HG03025 (cell line): ENCODE data around the gene CXCL10.
"Not testable (repeated sequence)": the region's sequence is repeated elsewhere in the genome, so short reads cannot be mapped to it uniquely, and the experiment has no call there.

Source experiments
- ATAC-seq: cut with Tn5 transposase; IDR thresholded peaks from one replicate; pipeline ENCODE4 v1.9.1; 2021; ENCODE audit warnings: mild to moderate bottlenecking, moderate library complexity; ENCODE audit not compliant: unreplicated experiment, low FRiP score

Gene CXCL10

DNA sequence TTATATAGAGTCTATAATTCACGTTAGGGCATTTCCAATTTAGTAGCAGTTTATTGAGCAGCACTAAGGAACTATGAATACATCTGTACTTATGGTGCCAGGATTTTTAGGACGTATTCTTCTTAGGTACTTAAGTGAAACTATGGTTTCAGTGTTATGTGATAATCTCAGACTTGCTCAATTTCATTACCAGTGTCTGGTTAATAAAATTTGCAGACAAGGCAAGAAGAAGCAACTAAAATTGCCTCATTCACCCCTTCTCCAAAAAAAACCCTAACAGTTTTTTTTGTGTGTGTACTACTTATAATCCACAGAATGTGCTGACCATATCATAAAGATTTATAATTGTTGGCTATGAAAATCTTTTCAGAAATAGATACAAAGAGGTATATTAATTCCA, 6.0 kb upstream of the CXCL10 start:
- ATAC-seq = no peak

DNA sequence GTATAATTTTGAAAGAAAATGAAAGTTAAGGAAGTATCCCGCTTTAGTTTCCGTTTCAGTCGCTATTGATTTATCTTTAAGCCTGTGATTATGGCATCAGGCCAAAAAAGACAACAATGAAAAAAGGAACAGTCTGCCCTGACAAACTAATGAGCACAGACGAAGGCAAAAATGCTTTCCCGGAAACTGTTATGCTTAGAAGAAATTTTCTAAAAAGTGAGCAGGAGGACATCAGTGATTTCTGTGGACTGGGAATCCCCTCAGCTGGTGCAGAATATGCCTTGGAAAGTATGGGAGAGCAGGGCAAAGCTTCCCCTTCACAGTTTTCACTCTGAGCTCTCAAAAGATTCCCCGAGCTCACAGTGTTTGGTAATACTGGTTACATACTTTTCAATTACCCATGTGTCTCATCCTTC, 5.1 kb upstream of the CXCL10 start:
- ATAC-seq = no peak

DNA sequence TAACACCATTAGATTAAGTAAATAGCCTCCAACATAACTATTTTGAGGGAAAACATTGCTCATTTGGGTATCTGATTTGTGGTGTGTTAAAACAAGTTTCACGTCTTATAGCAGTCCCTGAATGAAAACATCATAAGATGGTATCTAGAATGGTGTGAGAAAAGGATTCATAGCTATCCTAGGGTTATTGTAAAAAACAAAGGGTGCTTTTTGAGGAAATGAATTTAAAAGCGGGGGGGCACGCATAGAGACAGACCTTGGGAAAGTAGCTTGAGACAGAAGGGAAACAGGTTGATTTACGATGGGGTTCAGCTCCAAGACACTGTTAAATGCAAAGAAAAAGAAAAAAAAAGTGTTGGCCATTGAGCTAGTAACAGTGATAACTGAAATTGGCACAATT, 768 bp upstream of the CXCL10 start:
- ATAC-seq = no peak

DNA sequence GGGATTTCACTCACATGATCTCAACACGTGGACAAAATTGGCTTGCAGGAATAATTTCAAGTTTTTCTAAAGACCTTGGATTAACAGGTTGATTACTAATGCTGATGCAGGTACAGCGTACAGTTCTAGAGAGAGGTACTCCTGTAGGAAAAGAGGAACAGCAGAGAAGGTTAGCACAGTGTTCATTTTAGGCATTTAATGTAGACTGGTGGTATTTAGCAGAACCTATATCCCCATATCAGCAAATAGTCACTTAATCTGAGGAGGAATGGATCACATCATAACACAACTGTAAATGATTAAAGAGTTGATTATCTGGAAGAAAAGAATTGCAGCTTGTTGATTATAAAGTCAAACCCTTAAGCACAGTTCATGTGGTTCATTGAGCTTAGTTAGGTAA, 620 bp downstream of the CXCL10 start:
- ATAC-seq = no peak

DNA sequence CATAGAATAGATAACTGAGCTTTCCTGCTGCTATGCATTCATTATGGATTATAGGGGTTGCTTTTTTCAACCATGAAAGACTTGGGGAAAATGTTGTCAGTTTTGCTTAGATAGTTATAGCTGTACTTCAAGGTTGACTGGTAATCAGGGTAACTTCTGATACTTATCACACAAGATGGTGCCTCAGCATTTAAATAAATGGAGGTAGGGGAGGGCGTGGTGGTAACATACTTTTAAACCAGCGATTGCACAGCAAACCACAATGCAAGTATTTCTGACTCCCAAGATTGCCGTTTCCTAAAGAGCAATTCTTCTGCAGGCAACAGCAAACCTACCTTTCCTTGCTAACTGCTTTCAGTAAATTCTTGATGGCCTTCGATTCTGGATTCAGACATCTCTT, 1.3 kb downstream of the CXCL10 start:
- no peak for ATAC-seq

DNA sequence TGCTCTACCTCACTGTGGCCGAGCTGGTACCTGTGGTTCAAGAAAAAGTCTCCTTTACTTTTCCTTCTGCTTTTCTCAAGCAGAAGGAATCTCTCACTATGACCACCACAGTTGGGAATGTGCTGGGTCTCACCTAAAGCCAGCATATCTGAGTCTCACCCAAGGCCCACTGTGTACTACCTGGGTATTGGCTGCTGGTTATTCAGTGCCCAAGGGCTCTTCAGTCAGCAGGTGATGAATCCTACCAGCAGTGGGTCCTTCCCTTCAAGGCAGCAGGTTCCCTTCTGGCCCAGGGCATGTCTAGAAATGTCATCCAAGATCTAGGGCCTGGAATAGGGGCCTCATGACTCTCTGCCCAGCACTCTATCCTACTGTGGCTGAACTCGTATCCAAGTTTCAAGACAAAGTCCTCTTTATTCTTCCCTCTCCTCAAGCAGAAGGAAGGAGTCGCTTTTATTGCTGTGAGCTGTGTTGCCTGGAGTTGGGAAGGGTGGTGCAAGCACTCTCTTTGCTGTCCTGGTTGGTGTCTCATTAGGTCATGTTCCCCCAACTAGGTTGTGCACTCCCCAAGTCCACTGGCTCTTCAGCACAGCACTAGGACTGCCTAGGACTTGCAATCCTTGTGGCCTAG, 6.1 kb downstream of the CXCL10 start:
- ATAC-seq = no peak

DNA sequence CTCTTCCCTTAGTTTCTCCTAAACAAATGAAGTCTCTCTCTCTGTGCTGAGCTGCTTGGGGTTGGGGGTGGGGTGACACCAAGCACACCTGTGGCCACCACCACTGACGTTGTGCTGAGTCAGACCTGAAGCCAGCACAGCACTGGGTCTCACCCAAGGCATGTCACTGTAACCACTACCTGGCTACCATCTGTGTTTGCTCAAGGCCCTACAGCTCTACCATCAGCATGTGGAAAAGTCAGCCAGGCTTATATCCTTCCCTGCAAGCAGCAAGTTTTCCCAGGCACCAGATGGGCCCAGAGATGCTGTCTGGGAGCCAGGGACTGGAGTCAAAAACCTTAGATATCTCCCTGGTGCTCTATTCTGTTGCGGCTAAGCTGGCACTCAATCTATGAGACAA, 6.9 kb downstream of the CXCL10 start:
- ATAC-seq = peak; percentile 65

DNA sequence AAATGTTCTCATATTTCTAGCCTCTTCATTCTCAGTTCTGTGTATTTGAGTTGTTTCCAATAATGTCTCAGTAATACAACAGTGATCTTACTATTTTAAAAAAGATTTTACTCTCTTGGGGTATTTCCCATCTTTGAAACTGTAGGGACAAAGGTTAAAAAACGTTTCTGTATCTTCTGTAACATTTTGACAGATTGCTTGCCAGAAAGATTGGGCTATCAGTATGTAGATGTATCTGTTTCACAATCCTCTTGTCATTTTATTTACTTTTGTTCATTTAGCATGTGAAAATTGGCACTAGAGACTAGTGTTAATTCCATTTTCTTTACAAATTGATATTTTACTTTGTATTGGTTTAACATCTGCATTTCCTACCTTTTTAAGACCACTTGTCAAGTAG, 9.8 kb downstream of the CXCL10 start:
- ATAC-seq = no peak

DNA sequence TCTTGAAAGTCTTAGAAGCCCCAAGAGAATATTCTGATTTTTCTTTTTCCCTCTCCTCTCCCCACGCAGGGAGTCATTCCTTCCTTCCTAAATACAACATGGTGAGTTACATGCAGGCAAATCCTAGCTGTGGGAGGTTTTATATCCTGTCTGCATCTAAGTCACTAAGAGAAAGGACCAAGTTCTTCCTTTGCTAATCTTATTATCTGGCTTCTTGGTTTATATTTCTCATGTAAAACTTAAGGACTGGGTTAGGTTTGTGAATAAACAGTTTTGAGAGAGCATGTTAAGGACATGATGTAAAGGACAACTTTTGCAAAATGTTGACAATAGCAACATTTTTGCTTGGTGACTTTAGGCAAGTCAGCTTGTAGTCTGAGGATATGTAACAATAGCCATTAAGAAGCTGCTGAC, 10.9 kb downstream of the CXCL10 start:
- ATAC-seq = peak; percentile 2

DNA sequence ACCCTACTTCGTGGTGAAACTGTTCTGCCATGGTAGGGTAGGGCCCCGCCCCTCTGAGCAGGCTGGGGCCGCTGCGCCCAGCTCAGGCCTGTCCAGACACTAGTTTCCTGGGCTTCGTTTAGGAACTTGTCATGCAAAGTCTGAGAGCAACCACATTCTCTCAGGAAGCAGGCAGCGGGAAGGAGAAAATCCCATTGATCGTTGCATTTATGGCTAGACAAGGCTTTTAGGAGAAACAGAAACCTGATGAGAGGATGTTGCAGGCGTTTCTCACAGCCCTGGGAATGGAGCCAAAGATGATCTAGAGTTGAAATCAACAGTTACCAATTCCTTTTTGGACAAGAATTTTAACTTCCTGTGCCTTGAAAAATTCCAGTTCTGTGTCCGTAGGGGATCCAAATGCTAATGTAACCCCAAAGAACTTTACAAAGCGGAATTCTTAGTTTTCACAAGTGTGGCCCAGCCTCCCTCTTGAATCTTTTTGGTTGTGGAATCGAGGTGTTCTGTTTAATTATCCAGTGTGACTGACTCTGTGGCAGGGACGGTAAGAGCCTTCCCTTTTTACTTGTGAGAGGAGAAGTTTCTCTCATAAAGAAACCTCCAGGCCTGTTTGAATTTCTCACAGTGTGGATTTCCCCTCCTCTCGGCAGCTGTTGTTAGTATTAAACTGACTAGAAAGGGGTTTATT, 11.5 kb downstream of the CXCL10 start:
- ATAC-seq = peak; percentile 49

DNA sequence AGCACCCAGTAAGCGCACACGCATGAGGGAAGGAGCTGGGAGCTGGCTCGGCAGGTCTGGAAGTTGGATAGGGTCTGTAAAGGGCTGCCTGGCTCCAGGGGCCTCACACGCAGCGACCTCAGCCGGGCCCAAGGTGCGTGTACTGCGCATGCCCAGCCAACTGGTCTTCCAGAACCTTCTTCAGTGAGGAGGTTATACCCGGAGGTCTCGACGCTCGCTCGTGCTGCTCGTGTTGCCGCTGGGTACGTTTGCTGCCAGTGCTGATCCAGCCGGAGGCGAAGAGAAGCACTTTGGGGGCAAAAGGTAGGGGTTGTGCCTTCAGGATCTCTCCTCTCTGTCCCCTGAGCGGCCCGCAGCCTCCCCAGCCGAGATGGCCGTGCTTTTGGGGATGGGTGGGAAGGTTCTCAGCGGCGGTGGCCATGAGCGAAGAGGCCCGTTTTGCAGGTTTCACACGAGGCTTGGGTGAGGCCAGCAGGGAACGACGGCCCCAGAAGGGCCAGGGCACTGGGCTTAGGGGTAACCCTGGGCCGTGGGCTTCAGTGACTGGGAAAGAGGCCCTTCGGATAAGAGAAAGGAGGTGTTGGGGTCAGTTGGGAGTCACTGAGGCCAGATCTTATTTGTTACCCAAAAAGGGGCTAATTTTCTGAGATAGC, 12.2 kb downstream of the CXCL10 start:
- no peak for ATAC-seq

DNA sequence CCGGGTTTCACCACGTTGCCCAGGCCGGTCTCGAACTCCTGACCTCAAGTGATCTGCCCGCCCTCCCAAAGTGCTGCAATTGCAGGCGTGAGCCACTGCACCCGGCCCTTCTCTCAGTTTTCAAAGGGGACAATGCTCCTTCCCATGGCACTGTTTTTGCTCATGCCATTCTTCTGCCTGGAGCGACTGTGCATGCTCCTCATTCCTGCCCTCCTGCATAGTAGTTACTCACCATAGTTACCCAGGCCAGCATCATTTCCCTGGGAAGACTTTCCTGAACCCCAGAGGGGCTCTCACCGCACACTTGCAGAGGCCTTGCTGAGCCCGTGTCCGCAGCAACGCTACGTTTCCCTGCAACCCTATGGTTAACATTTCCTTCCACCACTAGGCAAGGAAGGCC, 12.7 kb downstream of the CXCL10 start:
- no peak for ATAC-seq

DNA sequence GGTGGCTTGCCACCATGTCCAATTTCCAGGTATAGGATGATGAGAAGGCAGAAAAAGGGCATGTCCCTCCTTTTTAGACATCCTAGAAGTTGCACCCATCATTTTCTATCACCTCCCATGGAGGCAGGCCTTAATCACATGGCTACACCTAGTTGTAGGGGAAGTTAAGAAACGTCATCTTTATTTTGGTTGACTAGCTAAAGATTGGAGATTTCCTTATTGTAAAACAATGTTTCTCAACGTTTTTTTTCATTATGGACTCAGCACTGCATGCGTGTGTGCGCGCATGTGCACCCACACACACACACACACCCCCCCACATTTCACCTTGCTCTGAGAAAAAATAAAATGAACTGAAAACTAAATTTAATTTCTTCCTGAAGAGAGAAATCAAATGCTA, 14.0 kb downstream of the CXCL10 start:
- no peak for ATAC-seq

DNA sequence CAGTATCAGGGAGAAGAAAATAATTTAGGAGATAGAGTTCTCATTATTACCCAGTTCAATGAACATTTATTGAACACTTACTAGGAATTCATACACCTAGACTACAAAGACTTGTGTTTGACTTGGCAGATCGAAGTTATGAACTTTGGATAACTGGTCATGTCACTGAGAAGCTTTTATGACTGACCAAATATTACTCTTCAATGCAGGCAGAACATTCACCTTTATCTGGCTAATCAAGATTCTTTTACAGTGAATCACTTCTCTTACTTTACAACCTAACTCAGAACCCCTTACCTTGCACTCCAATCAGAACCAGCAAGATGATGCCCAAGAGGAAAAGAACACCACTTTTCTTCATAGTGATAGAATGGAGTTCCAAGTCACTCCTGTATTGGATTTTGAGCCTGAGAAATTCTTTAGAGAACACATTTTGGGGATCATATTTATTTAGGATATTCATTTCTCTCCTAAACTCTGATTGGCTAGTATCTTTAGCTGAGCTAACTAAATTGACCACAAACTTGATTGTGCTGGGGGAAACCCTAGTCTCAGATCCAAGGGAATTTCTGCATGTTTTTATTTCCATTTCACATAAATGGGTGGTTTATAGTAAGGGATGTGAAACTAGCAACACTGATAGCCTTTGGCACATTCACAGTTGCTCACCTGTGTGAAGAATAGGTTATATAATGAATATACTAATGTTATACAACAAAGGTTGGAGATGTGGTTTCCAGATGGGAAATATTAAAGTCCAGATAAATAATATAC, 16.0 kb downstream of the CXCL10 start, which contains the start of gene CXCL9:
TSS of gene CXCL9 (minus strand) at position 421 of the 774 bp plus-strand sequence. CDS start at position 361, 60 bp downstream.
- no peak for ATAC-seq

DNA sequence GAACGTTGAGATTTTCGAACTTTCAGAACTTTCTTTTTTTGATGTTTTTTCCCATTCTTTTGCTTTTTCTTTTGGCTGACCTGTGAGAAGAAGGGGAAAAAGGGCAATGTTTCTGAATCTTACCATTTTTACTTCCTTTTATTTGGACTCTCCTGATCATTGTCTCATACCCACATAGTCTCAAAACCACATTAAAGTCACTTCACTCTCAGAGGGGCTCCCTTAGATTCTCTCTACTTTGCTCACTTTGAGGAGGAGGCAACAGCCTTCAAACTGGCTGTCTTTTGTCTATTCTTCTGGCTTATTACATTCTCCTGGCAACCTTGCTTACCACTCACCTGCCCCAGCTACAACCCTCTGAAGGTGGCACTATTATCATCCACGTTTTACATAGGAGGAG, 19.7 kb downstream of the CXCL10 start:
- no peak for ATAC-seq

DNA sequence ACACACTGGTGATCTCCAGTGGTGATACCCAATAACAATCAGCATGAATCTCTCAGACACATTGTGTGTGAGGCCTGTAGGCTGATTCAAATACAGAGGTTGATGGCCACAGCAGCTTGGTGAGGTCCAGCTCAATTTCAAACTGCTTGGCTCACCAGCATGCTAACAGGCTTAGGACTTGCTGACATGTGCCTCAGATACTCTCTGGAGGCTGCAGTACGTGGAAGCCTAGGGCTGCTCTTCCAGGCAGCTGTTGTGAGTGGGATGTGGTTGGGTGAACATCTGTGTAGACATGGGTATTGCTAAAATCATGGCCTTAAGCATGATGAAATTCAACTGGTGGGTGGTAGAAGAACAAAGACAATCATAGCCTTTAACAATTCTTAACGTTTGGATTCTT, 20.3 kb downstream of the CXCL10 start:
- no peak for ATAC-seq

DNA sequence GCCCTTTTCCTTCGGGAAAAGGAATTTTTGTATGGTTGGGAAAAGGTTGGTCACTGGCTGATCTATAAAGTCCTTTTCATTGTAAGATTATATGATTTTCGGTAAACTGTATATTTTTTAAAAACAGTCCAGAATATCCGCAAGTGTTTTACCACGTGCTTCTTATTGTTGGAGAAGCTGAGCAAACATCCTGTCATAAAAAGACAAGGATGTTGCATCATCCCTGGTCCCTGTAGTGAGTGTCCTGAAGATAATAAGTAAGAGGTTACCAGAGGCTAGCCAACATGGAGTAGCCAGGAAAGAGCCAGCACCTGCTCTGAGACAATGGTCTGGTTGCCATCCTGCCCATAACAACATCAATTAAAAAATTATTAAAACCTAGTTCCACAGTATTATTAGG, 21.1 kb downstream of the CXCL10 start:
- no peak for ATAC-seq

DNA sequence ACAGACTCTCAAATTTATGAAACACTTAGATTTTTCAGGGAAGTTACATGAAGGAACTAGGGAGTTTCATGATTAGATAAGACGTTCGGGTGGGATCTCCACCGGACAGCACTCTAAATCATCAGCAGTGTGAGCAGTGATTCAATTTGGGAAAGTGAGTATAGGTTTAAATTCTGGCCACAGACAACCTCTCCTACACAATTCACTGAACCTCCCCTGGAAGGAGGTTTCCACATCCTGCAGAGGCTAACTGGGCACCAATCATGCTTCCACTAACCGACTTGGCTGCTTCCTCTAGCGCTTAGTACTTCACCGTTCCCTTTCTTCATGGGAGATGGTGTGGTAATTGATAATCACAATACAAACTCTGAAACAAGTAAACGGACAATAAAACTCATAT, 21.6 kb downstream of the CXCL10 start:
- ATAC-seq = no peak

DNA sequence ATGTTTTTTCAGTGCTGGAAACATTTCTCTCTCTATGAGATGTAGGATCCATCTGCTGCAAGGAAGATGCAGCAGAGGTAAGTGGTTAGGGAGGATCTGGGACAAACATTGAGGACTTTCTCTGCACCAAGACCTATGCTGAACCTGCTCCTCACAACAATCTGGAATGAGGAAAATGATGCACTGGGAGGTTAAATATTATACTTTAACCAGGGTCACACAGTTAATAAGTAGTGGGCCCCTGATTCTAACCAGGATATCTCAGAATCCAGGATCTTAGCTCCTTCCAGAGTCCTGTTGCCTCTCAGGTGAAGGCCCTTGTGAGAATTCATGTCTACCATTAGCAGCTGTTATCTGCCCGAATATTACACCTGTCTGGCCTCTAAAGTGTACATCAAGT, 23.0 kb downstream of the CXCL10 start:
- no peak for ATAC-seq

DNA sequence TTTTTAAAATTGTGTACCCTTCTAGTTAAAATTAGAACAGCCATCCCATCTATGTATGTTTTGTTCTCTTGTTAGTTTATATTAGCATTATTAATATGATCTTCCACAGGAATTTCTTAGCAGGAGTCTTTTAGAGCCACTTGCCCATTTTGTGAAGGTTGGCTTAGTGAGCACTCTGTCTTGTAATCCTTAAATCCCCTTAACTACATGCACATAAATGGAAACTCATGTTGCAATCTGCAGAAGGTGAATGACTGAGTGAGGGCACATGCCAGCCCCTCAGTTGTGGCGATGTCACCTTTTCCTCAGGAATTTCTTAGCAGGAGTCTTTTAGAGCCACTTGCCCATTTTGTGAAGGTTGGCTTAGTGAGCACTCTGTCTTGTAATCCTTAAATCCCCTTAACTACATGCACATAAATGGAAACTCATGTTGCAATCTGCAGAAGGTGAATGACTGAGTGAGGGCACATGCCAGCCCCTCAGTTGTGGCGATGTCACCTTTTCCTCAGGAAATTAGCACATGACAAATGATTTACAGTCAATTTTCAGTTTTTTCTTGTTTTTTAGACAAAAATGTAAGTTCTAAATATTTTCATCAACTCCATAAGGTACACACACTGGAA, 24.7 kb downstream of the CXCL10 start:
- not testable (repeated sequence) for ATAC-seq

DNA sequence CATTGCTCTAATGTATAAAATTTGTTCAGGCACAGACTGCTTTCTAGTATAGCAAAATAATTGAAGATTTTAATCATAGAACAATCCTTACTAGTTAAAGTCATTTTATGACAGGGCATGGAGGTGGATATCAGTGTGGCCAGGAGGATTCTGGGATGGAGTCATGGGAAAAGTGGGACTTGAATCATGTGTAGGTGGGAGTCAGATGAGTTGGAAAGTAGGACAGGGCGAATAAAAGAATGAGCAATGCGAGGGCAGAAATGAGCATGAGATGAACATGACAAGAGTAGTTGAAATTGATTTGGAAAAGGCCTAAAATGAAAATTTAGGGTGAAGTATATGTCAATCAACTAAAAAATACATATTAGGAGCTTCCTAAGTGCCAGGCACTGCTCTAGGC, 25.4 kb downstream of the CXCL10 start:
- no peak for ATAC-seq
